Fibroblast of skin of right biceps (primary cell): Measurements from ENCODE around the gene DMAP1.
A peak's percentile ranks its signal among the peaks of the same experiment; 100 is the strongest.

Experiments
- DNase-seq: peaks from one replicate; pipeline ENCODE4 v3.0.0-alpha.2; 2013

The DMAP1 gene

GRCh38 chr1:44229435-44230167 is 16.3 kb downstream of the DMAP1 start:
- no peak for DNase-seq

GRCh38 chr1:44230796-44231195 is 17.5 kb downstream of the DMAP1 start:
- no peak for DNase-seq

GRCh38 chr1:44233593-44233992 is 20.3 kb downstream of the DMAP1 start:
- no peak for DNase-seq

- DNase-seq, result no peak
These were observed 22.5 kb downstream of the DMAP1 start for GRCh38 chr1:44235808-44236207.

- DNase-seq, result no peak
These were observed 23.4 kb downstream of the DMAP1 start for GRCh38 chr1:44236490-44237272.

- peak; percentile 85 for DNase-seq
These were observed 24.6 kb downstream of the DMAP1 start for GRCh38 chr1:44237721-44238457.

- DNase-seq, result no peak
These were observed 25.4 kb downstream of the DMAP1 start for GRCh38 chr1:44238660-44239059.

GRCh38 chr1:44239331-44239960 is 26.2 kb downstream of the DMAP1 start:
- peak; percentile 73 for DNase-seq

- DNase-seq, result peak; percentile 11
These were observed 26.7 kb downstream of the DMAP1 start for GRCh38 chr1:44239961-44240371.

GRCh38 chr1:44240802-44241671 is 27.8 kb downstream of the DMAP1 start:
- no peak for DNase-seq

GRCh38 chr1:44242746-44243145 is 29.5 kb downstream of the DMAP1 start:
- DNase-seq, result no peak

- DNase-seq, result no peak
These were observed 30.7 kb downstream of the DMAP1 start for GRCh38 chr1:44243782-44244495.

- no peak for DNase-seq
These were observed 31.7 kb downstream of the DMAP1 start for GRCh38 chr1:44244986-44245385.

GRCh38 chr1:44246806-44247205 is 33.5 kb downstream of the DMAP1 start:
- no peak for DNase-seq

- DNase-seq, result no peak
These were observed 36.3 kb downstream of the DMAP1 start for GRCh38 chr1:44249543-44249942.

GRCh38 chr1:44250068-44250781 is 37.0 kb downstream of the DMAP1 start:
- no peak for DNase-seq

GRCh38 chr1:44251486-44251885 is 38.2 kb downstream of the DMAP1 start:
- no peak for DNase-seq

- DNase-seq, result no peak
These were observed 38.9 kb downstream of the DMAP1 start for GRCh38 chr1:44251989-44252671.

- DNase-seq, result no peak
These were observed 41.2 kb downstream of the DMAP1 start for GRCh38 chr1:44254392-44254910.
